Erythroblast (primary cell): ENCODE data around the gene SLC25A26.
"Not testable (repeated sequence)": the region's sequence is repeated elsewhere in the genome, so short reads cannot be mapped to it uniquely, and the experiment has no call there.

Experiments
- GATA1 ChIP-seq: IDR thresholded peaks from 2 replicates; pipeline ENCODE4 v1.6.1; 2011; ENCODE audit warnings: low read depth, mild to moderate bottlenecking, control low read depth, low read length, moderate library complexity
- POLR2A ChIP-seq: IDR thresholded peaks from 2 replicates; pipeline ENCODE4 v1.6.1; 2011; ENCODE audit warnings: mild to moderate bottlenecking, low read length

DNA sequence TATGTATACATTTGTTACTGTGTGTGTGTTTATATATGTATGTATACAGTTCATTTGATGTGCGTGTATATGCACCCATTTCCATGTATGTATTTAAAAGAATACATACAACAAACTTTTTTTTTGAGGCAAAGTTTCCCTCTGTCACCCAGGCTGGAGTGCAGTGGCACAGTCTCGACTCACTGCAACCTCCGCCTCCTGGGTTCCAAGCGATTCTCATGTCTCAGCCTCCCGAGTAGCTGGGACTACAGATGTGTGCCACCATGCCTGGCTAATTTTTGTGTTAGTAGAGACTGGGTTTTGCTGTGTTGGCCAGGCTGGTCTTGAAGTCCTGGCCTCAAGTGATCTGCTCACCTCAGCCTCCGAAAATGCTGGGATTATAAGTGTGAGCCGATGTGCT, 78.3 kb downstream of the SLC25A26 start:
- TF ChIP-seq POLR2A, GATA1: not testable (repeated sequence)
